HEK293 (cell line): Measurements from ENCODE around the gene CPA5.

Experiments used
- CTCF ChIP-seq: fragments of 450-650 bp; formaldehyde crosslinking; IDR thresholded peaks from 2 replicates; pipeline ENCODE4 v1.5.1; 2016; ENCODE audit warnings: missing biosample characterization, missing genetic modification characterization
- HOXC10 ChIP-seq: sonication (generic); formaldehyde crosslinking; IDR thresholded peaks from 2 replicates; pipeline ENCODE4 v1.8.1; 2023; ENCODE audit warnings: mild to moderate bottlenecking, missing genetic modification reagents
- SETDB1 ChIP-seq: IDR thresholded peaks from one replicate; pipeline ENCODE4 v1.6.1; 2017; ENCODE audit warnings: mild to moderate bottlenecking, low read length, moderate library complexity, mixed read lengths; ENCODE audit not compliant: insufficient read length
- ZNF140 ChIP-seq: fragments of 450-650 bp; formaldehyde crosslinking; IDR thresholded peaks from 2 replicates; pipeline ENCODE4 v1.5.1; 2016; ENCODE audit warnings: missing biosample characterization, missing genetic modification characterization

- no peak for TF ChIP-seq SETDB1
- TF ChIP-seq CTCF (tag by site-specific recombination) = no peak
- no peak for TF ChIP-seq ZNF140 (tag by site-specific recombination)
- no peak for TF ChIP-seq HOXC10 (CRISPR knock-in tag)
Measured at GRCh38 chr7:130303551-130303950, 41.1 kb upstream of the CPA5 start.
